ENCODE results near the gene TMEM207.

GRCh38 chr3:190499122-190499521 is 49.4 kb upstream of the TMEM207 start:
- no peak for TF ChIP-seq GATA2 (IDR thresholded peaks at IDR 0.05; ENCODE audit: low read depth, low read length)
- no peak for TF ChIP-seq GATA3 (IDR thresholded peaks at IDR 0.05; ENCODE audit: low read depth, low read length)

Data from SH-SY5Y (cell line).